Lower lobe of right lung (tissue), 2 donors: ENCODE results near the gene PRKG1. TPM values are rescaled to one million over a fixed set of nuclear protein-coding genes. Genes with fewer than 3 reads are reported as not detected.

Experiments used
- ATAC-seq, 2 donors: fragments of 200-7000 bp; cut with Tn5 transposase; one replicate each; pipeline ENCODE4 v1.9.1; 2020 to 2022; ENCODE audit warnings: mild to moderate bottlenecking in 2 of 2, moderate library complexity in 2 of 2
- DNase-seq: peaks from one replicate; pipeline ENCODE4 v3.0.0-alpha.2; 2020
- H3K27ac ChIP-seq: fragments of 200-600 bp; one replicate; pipeline ENCODE4 v1.8.0; 2022
- H3K27me3 ChIP-seq: fragments of 200-600 bp; one replicate; pipeline ENCODE4 v1.8.0; 2022; ENCODE audit warnings: low read depth
- H3K36me3 ChIP-seq: fragments of 200-600 bp; one replicate; pipeline ENCODE4 v1.8.0; 2022; ENCODE audit warnings: mild to moderate bottlenecking
- H3K4me1 ChIP-seq: fragments of 200-600 bp; one replicate; pipeline ENCODE4 v1.8.0; 2022
- H3K4me3 ChIP-seq: fragments of 200-600 bp; one replicate; pipeline ENCODE4 v1.8.0; 2022; ENCODE audit warnings: mild to moderate bottlenecking
- H3K9me3 ChIP-seq: fragments of 200-600 bp; one replicate; pipeline ENCODE4 v1.8.0; 2022
- CTCF ChIP-seq: fragments of 200-600 bp; IDR thresholded peaks from one replicate; pipeline ENCODE4 v1.8.0; 2022; ENCODE audit warnings: antibody characterized with exemption, mild to moderate bottlenecking
- intact Hi-C: fragments of 100-400 bp; cut with DNase I; formaldehyde crosslinking; loops from one replicate; pipeline ENCODE4 v1.11.0; 2022
- total RNA-seq: library from RNA; stranded (reverse); fragmentation: NEBNext Ultra II Directional; extraction: Animal tissue kit (Norgen Biotek cat#: 25700); gene quantifications from one replicate; pipeline ENCODE4 v1.2.1, GENCODE V29; 2021
- donor health status: DM: no; HTN: yes; CAD: no; lungs with severe emphysema.

Gene PRKG1
- total RNA-seq, 1 donor from 2014 or later: 23.6 TPM

DNA sequence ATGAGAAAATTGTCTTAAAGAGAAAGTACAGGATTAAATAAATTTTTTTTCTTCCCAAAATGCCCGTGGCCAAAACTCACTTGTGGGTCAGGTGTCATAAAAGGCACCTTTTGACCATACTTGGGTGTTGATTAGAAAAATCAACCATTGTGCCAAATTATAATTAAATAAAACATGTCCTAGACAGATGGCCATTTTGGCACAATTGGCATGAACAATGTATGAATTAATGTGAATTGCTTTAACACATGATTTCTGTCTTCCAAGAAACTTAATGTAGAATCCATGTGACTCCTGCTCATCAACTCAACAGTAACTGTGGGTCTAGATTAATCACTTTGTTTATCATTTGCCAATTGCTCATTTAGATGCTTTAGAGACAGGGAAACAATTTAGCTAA, 561.1 kb downstream of the PRKG1 start:
- ATAC-seq (no peak), DNase-seq (no peak)
- Histone ChIP-seq H3K36me3 (no peaks in the 10 kb centered on the region), H3K4me1 (no peaks in the 10 kb centered on the region), H3K27me3 (no peaks in the 10 kb centered on the region), H3K4me3 (no peak overlapping the region), H3K9me3 (no peaks in the 10 kb centered on the region), H3K27ac (no peak overlapping the region)
- intact Hi-C loops: no loop called here
- TF ChIP-seq CTCF: no peak

GRCh38 chr10:51638211-51638610, 563.9 kb downstream of the PRKG1 start:
- no peak overlapping the region for H3K4me3 ChIP-seq
- DNase-seq (no peak), ATAC-seq (no peak)
- no peaks in the 10 kb centered on the region for H3K36me3 ChIP-seq
- no peaks in the 10 kb centered on the region for H3K27me3 ChIP-seq
- H3K9me3 ChIP-seq: no peaks in the 10 kb centered on the region
- H3K27ac ChIP-seq: no peak overlapping the region
- no peaks in the 10 kb centered on the region for H3K4me1 ChIP-seq
- TF ChIP-seq CTCF: no peak
- intact Hi-C loops: no loop called here

- no peak for TF ChIP-seq CTCF
- Histone ChIP-seq H3K9me3 (no peaks in the 10 kb centered on the region), H3K27ac (no peak overlapping the region), H3K4me1 (no peaks in the 10 kb centered on the region), H3K4me3 (no peak overlapping the region), H3K36me3 (no peaks in the 10 kb centered on the region), H3K27me3 (no peaks in the 10 kb centered on the region)
- no peak for ATAC-seq
- no peak for DNase-seq
- intact Hi-C loops: no loop called here
These were observed 564.5 kb downstream of the PRKG1 start for GRCh38 chr10:51638737-51639136.

DNA sequence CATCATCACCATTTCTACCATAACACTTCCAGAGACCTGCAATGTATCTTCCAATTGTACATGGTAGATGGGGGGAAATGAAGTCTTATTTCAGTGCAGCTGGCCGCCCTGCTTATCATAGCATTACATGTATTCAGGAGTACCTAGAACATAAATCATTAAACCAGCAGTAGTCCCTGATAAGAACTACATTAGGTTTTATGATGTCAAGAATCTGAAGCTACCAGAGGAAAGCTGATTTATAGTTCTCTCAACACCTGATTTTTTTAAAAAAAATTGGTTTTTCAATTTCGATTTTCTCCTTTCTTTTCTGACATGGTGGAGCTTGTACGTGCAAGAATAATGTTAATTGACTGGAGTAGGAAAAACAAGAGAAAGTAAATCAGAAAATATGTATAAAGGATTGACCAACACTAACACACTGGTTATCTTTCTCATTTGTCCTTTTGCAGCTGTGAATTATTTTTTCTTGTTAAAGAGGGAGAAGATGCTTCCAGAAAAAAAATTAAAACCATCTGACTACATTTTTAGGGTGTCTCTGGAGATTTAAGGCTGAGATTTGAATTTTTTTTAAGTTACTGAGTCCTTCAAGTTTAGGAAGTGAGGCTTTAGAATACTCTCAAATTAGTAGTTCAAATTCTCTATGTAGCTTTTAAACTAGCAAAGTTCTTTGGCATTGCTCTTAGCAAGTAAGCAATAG, 566.0 kb downstream of the PRKG1 start:
- TF ChIP-seq CTCF: no peak
- H3K27me3 ChIP-seq: no peaks in the 10 kb centered on the region
- no peak for ATAC-seq

GRCh38 chr10:51642581-51642980, 568.3 kb downstream of the PRKG1 start:
- no peak overlapping the region for H3K4me3 ChIP-seq
- no peak for ATAC-seq
- H3K27me3 ChIP-seq: no peaks in the 10 kb centered on the region
- intact Hi-C loops: no loop called here
- no peaks in the 10 kb centered on the region for H3K4me1 ChIP-seq
- TF ChIP-seq CTCF: no peak
- no peak for DNase-seq
- no peak overlapping the region for H3K27ac ChIP-seq
- no peaks in the 10 kb centered on the region for H3K36me3 ChIP-seq
- H3K9me3 ChIP-seq: no peaks in the 10 kb centered on the region

More for the DNA sequence above, 566.0 kb downstream of the PRKG1 start:
- Histone ChIP-seq H3K27ac (no peak overlapping the region), H3K36me3 (no peaks in the 10 kb centered on the region), H3K9me3 (no peaks in the 10 kb centered on the region), H3K4me1 (no peaks in the 10 kb centered on the region), H3K4me3 (no peak overlapping the region)
- intact Hi-C loops: no loop called here
- no peak for DNase-seq
